ENCODE measurements around the gene SPO11.

DNA sequence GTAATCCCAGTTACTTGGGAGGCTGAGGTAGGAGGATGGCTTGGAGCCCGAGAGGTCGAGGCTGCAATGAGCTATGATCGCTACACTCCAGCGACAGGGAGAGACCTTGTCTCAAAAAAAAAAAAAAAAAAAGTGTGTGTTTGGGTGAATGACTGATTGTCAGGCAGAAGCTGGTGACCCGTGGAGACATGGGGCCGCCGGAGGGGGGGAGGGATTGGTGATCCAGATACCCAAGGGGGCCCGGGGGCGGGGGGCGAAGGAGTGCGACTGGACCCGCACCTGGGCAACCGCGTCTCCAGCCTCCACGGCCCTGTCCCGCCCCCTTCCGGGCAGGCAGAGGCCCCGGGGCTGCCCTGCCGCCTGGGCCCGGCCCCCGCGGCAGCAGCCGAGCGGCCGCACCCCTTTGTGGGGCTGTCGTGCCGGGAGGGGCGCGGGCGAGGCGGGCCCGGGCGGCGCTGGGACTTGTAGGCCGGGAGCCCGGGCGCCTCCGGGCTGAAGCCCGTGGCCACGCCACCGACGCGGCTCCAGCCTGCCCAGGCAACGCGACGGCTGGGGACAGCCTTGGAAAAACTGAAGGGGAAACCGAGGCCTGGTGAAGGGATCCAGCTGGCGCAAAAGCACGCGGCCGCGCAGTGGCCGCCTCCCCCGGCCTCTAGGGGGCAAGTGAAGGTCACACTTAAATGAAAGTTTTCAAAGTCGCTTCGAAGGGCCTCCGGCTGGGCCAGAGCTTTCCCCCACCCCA is 59.5 kb downstream of the SPO11 start:
- TF ChIP-seq, protein P1, sequence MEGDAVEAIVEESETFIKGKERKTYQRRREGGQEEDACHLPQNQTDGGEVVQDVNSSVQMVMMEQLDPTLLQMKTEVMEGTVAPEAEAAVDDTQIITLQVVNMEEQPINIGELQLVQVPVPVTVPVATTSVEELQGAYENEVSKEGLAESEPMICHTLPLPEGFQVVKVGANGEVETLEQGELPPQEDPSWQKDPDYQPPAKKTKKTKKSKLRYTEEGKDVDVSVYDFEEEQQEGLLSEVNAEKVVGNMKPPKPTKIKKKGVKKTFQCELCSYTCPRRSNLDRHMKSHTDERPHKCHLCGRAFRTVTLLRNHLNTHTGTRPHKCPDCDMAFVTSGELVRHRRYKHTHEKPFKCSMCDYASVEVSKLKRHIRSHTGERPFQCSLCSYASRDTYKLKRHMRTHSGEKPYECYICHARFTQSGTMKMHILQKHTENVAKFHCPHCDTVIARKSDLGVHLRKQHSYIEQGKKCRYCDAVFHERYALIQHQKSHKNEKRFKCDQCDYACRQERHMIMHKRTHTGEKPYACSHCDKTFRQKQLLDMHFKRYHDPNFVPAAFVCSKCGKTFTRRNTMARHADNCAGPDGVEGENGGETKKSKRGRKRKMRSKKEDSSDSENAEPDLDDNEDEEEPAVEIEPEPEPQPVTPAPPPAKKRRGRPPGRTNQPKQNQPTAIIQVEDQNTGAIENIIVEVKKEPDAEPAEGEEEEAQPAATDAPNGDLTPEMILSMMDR (optimal IDR thresholded peaks at IDR 0.05 in 1 of 3, IDR thresholded peaks at IDR 0.05 in 1 of 3, conservative IDR thresholded peaks at IDR 0.05 in 1 of 3; ENCODE audit: extremely low read depth in 1 of 3, insufficient read depth in 2 of 3, low read length in 3 of 3): peak in 2 of 3 experiments; percentile 8
- no peak for TF ChIP-seq EZH2 (IDR thresholded peaks at IDR 0.05; ENCODE audit: low read length)
